K562 treated with DMSO at 1 percent for 4 hours (cell line): ENCODE measurements around the gene UNC93B1. TPM values are rescaled to one million over a fixed set of nuclear protein-coding genes. Genes with fewer than 3 reads are reported as not detected.

ENCODE experiments used
- total RNA-seq: library from RNA; unstranded; fragments of 300-600 nt; gene quantifications from 2 replicates; pipeline ENCODE4 v1.2.3, GENCODE V29; 2022; ENCODE audit not compliant: insufficient read depth

Gene UNC93B1
- total RNA-seq: 5.2 and 6.6 TPM in 2 replicates

GRCh38 chr11:68003846-68004550 lies at the start of gene UNC93B1:
Gene UNC93B1, minus strand, starts transcription at chr11:68004097. Its CDS starts 54 bp downstream, at chr11:68004043.

GRCh38 chr11:68038718-68039525 lies 35.0 kb upstream of the UNC93B1 start, which contains the start of gene TCIRG1:
Gene TCIRG1, plus strand, starts transcription at chr11:68039025. Its CDS starts 2,247 bp downstream, at chr11:68041272.

GRCh38 chr11:68030318-68031143 lies 26.6 kb upstream of the UNC93B1 start, which contains the start of gene NDUFS8:
Gene NDUFS8, plus strand, starts transcription at chr11:68030681. Its CDS starts 1,471 bp downstream, at chr11:68032152.

GRCh38 chr11:68010090-68011041 lies 6.5 kb upstream of the UNC93B1 start, which contains the start of gene ALDH3B1:
Gene ALDH3B1, plus strand, starts transcription at chr11:68010327. Its CDS starts 4,971 bp downstream, at chr11:68015298.

Other genes with a start within 250 kb of the UNC93B1 start
- 1.3 and 1.8 TPM in 2 replicates for gene ALDH3B1, start 6.2 kb upstream of the UNC93B1 start, total RNA-seq
- 281 and 296 TPM in 2 replicates for gene NDUFS8, start 26.6 kb upstream of the UNC93B1 start, total RNA-seq
- gene TCIRG1, start 34.9 kb upstream of the UNC93B1 start, total RNA-seq: 89.4 and 112 TPM in 2 replicates
- gene CHKA, start 117.3 kb upstream of the UNC93B1 start, total RNA-seq: 27.0 and 32.9 TPM in 2 replicates
- gene KMT5B, start 209.2 kb upstream of the UNC93B1 start, total RNA-seq: 10.1 and 12.5 TPM in 2 replicates